Natural killer cell (primary cell): ENCODE measurements around the gene R3HDM4. TPM values are rescaled to one million over a fixed set of nuclear protein-coding genes. Genes with fewer than 3 reads are reported as not detected.

ENCODE experiments used
- ATAC-seq, 3 donors: fragments of 150-1000 bp in 2 of 3; fragments of 200-7000 bp in 1 of 3; cut with Tn5 transposase; 1 replicate in 1 of 3; 2 replicates in 2 of 3; pipeline ENCODE4 v1.10.0; 2021; ENCODE audit warnings: mild to moderate bottlenecking in 2 of 3, moderate library complexity in 2 of 3
- DNase-seq, 2 donors: peaks; one replicate each; pipeline versions ENCODE4 v3.0.0 to v3.0.0-alpha.2; 2013 to 2021; ENCODE audit warnings: mixed read lengths in 1 of 2
- H3K27ac ChIP-seq: one replicate; pipeline ENCODE4 v1.5.1; 2013; ENCODE audit warnings: mild to moderate bottlenecking, low read length
- H3K27me3 ChIP-seq: one replicate; pipeline ENCODE4 v1.6.1; 2013; ENCODE audit warnings: low read length; ENCODE audit not compliant: control insufficient read depth, insufficient read depth
- H3K36me3 ChIP-seq: one replicate; pipeline ENCODE4 v1.6.1; 2013; ENCODE audit warnings: low read length; ENCODE audit not compliant: control insufficient read depth, insufficient read depth
- H3K4me1 ChIP-seq: one replicate; pipeline ENCODE4 v1.6.1; 2013; ENCODE audit warnings: low read length; ENCODE audit not compliant: control insufficient read depth, insufficient read depth
- H3K4me3 ChIP-seq: one replicate; pipeline ENCODE4 v1.5.1; 2013; ENCODE audit warnings: low read length
- H3K9me3 ChIP-seq: one replicate; pipeline ENCODE4 v1.6.1; 2013; ENCODE audit warnings: low read length; ENCODE audit not compliant: control insufficient read depth, insufficient read depth
- H3K27ac Mint-ChIP-seq, 2 donors: one replicate each; pipeline ENCODE4 v1.8.0; 2022; ENCODE audit warnings: mild to moderate bottlenecking in 2 of 2, mixed read lengths in 2 of 2, moderate library complexity in 1 of 2
- H3K27me3 Mint-ChIP-seq, 2 donors: one replicate each; pipeline ENCODE4 v1.8.0; 2022; ENCODE audit warnings: low read depth in 2 of 2, mixed read lengths in 2 of 2
- H3K36me3 Mint-ChIP-seq: one replicate; pipeline ENCODE4 v1.8.0; 2022; ENCODE audit warnings: mixed read lengths
- H3K4me1 Mint-ChIP-seq, 2 donors: one replicate each; pipeline ENCODE4 v1.8.0; 2022; ENCODE audit warnings: mixed read lengths in 2 of 2
- H3K4me3 Mint-ChIP-seq: one replicate; pipeline ENCODE4 v1.8.0; 2022; ENCODE audit warnings: mild to moderate bottlenecking, moderate library complexity, mixed read lengths
- H3K9me3 Mint-ChIP-seq, 2 donors: one replicate each; pipeline ENCODE4 v1.8.0; 2022; ENCODE audit warnings: mixed read lengths in 2 of 2
- WGBS: methylation state at CpG from one replicate; pipeline ENCODE4 v1.1.7; 2013; ENCODE audit warnings: missing lambda C conversion rate; ENCODE audit not compliant: insufficient coverage; 5-methylcytosine and 5-hydroxymethylcytosine counted together
- intact Hi-C: fragments of 100-400 bp; cut with micrococcal nuclease; formaldehyde crosslinking; loops from one replicate; pipeline ENCODE4 v1.14.2; 2022
- total RNA-seq, 4 donors: library from RNA; stranded (reverse); fragments of 120-200 nt in 1 of 4; gene quantifications; one replicate each; pipeline versions ENCODE4 v1.2.3 to v1.2.4, GENCODE V29; 2013 to 2022
- TF ChIP-seq, protein P1 (sequence below): fragments of 200-600 bp; IDR thresholded peaks from one replicate; pipeline ENCODE4 v1.8.0; 2022; ENCODE audit warnings: antibody characterized with exemption

Gene R3HDM4
- total RNA-seq, 3 donors from 2014 or later (not counting 1 experiment from before 2014, with no cell fraction given): 88.7 to 106 (median 97.8) TPM

DNA sequence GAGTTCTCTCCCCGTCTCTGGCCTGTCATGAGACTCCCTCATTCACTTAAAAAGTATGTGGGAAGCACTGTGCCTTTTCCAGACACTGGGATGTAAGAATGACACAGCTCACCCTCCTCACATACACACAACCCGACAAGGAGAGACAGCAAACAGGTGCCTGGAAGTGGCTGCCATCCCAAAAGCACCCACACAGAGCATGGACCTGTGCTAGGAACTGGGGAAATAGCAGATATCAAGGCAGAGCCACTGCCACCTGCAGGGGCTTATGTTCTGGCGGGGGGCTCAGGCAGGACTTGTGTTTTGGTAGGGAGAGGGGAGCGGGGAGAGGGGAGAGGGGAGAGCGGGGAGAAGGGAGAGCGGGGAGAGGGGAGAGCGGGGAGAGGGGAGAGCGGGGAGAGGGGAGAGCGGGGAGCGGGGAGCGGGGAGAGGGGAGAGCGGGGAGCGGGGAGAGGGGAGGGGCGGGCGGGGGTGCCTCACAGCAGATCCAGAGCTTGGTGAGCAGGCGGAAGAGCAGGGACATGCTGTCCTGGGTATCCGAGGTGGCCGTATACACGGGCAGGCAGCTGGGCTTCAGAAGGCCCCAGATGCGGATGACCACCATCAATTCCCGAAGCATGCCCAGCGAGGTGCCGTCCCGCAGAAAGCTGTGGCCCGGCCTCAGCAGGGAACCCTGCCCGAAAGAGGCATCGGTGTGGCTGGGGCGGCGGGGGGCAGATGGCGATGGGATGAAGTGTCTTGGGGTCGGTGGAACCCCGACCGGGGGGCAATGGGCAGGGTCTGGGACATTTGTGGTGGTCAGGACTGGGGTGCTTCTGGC is 41.4 kb downstream of the R3HDM4 start:
- TF ChIP-seq, protein P1, sequence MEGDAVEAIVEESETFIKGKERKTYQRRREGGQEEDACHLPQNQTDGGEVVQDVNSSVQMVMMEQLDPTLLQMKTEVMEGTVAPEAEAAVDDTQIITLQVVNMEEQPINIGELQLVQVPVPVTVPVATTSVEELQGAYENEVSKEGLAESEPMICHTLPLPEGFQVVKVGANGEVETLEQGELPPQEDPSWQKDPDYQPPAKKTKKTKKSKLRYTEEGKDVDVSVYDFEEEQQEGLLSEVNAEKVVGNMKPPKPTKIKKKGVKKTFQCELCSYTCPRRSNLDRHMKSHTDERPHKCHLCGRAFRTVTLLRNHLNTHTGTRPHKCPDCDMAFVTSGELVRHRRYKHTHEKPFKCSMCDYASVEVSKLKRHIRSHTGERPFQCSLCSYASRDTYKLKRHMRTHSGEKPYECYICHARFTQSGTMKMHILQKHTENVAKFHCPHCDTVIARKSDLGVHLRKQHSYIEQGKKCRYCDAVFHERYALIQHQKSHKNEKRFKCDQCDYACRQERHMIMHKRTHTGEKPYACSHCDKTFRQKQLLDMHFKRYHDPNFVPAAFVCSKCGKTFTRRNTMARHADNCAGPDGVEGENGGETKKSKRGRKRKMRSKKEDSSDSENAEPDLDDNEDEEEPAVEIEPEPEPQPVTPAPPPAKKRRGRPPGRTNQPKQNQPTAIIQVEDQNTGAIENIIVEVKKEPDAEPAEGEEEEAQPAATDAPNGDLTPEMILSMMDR: no peak
- 96% methylated on average over 21 of the region's 33 CpGs for WGBS
- no peaks in the 10 kb centered on the region for H3K27me3 ChIP-seq
- H3K4me3 ChIP-seq: no peak overlapping the region
- Mint-ChIP-seq H3K27me3 (no peaks in the 10 kb centered on the region), H3K9me3 (no peaks in the 10 kb centered on the region), H3K4me1 (peaks cover 0 to 14% of the 10 kb centered on the region in 2 donors), H3K36me3 (no peaks in the 10 kb centered on the region), H3K4me3 (peak overlapping the region; percentile 31), H3K27ac (peak overlapping the region in 1 of 2 donors; percentile 70)
- intact Hi-C loops: no loop called here
- DNase-seq (peak in 1 of 2 donors; percentile 69), ATAC-seq (no peak)
- peaks cover 18% of the 10 kb centered on the region for H3K36me3 ChIP-seq
- peaks cover 20% of the 10 kb centered on the region for H3K4me1 ChIP-seq
- H3K9me3 ChIP-seq: no peaks in the 10 kb centered on the region
- H3K27ac ChIP-seq: no peak overlapping the region

DNA sequence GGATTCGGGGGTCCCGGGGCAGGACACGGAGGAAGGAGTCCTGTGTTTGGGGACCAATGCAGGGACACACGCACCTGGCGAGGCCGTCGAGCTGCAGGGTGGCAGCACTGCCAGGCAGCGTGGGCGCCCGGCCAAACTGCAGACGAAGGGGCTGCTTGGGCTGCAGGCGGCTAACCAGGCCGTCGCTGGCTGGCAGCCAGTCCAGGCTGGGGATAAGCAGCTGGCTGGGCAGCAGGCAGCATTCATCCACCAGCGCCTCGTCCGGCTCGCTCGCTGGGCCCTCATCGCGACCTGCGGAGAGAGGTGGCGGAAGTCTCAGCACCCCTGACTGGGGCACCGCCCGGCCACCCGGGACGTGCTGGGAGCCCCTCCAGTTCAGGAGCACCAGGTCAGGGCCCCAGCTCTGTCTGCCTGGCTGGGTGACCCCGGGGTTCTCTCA is 42.0 kb downstream of the R3HDM4 start:
- ATAC-seq: no peak
- 98% methylated on average over 28 of the region's 28 CpGs for WGBS
- no peak overlapping the region for H3K4me3 ChIP-seq
- TF ChIP-seq, protein P1: no peak
- H3K4me1 ChIP-seq: peaks cover 20% of the 10 kb centered on the region
- Mint-ChIP-seq H3K27me3 (no peaks in the 10 kb centered on the region), H3K4me3 (no peak overlapping the region), H3K9me3 (no peaks in the 10 kb centered on the region), H3K36me3 (no peaks in the 10 kb centered on the region), H3K4me1 (peaks cover 0 to 14% of the 10 kb centered on the region in 2 donors), H3K27ac (no peak overlapping the region)
- intact Hi-C loops: no loop called here
- H3K27ac ChIP-seq: no peak overlapping the region
- peaks cover 18% of the 10 kb centered on the region for H3K36me3 ChIP-seq
- H3K9me3 ChIP-seq: no peaks in the 10 kb centered on the region
- H3K27me3 ChIP-seq: no peaks in the 10 kb centered on the region
- no peak for DNase-seq

DNA sequence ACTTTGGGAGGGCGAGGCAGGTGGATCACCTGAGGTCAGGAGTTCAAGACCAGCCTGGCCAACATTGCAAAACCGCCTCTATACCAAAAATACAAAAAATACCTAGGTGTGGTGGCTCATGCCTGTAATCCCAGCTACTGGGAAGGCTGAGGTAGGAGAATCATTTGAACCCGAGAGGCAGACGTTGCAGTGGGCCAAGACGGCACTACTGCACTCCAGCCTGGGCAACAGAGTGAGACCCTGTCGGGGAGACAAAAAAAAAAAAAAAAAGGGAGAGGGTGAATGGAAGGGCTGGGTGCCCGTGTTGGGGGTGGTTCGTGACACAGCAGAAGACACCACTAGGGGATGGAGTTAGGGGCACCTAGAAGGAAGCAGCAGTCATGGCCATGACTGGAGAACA is 42.7 kb downstream of the R3HDM4 start:
- intact Hi-C loops: no loop called here
- H3K4me1 Mint-ChIP-seq: peaks cover 0 to 14% of the 10 kb centered on the region in 2 donors
- H3K9me3 Mint-ChIP-seq: no peaks in the 10 kb centered on the region
- TF ChIP-seq, protein P1: no peak
- H3K27ac Mint-ChIP-seq: peak overlapping the region in 1 of 2 donors; percentile 6
- Histone ChIP-seq H3K4me3 (no peak overlapping the region), H3K27me3 (no peaks in the 10 kb centered on the region), H3K9me3 (no peaks in the 10 kb centered on the region), H3K4me1 (peaks cover 20% of the 10 kb centered on the region), H3K27ac (no peak overlapping the region), H3K36me3 (peaks cover 18% of the 10 kb centered on the region)
- H3K4me3 Mint-ChIP-seq: peak overlapping the region; percentile 6
- DNase-seq: no peak
- WGBS: 97% methylated on average over 7 of the region's 8 CpGs
- H3K27me3 Mint-ChIP-seq: no peaks in the 10 kb centered on the region
- ATAC-seq: no peak
- no peaks in the 10 kb centered on the region for H3K36me3 Mint-ChIP-seq
